Chondrocyte (in vitro differentiated cells): ENCODE measurements around the gene PTPRN2. TPM values are rescaled to one million over a fixed set of nuclear protein-coding genes. Genes with fewer than 3 reads are reported as not detected.
A peak's percentile ranks its signal among the peaks of the same experiment; 100 is the strongest.

Experiments
- DNase-seq: peaks from one replicate; pipeline ENCODE4 v3.0.0; 2021; ENCODE audit warnings: mixed read lengths, low spot score
- H3K27ac Mint-ChIP-seq: one replicate; pipeline ENCODE4 v1.8.0; 2021; ENCODE audit warnings: mild to moderate bottlenecking, moderate library complexity, mixed read lengths; ENCODE audit not compliant: unreplicated experiment
- H3K27me3 Mint-ChIP-seq: 2 replicates; pipeline ENCODE4 v1.8.0; 2021; ENCODE audit warnings: low read depth, mixed read lengths
- H3K36me3 Mint-ChIP-seq: 2 replicates; pipeline ENCODE4 v1.8.0; 2021; ENCODE audit warnings: low read depth, mixed read lengths
- H3K4me1 Mint-ChIP-seq: 2 replicates; pipeline ENCODE4 v1.8.0; 2021; ENCODE audit warnings: low read depth, mild to moderate bottlenecking, mixed read lengths
- H3K4me3 Mint-ChIP-seq: one replicate; pipeline ENCODE4 v1.8.0; 2021; ENCODE audit warnings: mild to moderate bottlenecking, moderate library complexity, mixed read lengths; ENCODE audit not compliant: unreplicated experiment
- H3K9me3 Mint-ChIP-seq: 2 replicates; pipeline ENCODE4 v1.8.0; 2021; ENCODE audit warnings: low read depth, mixed read lengths
- CTCF ChIP-seq: fragments of 200-600 bp; sonication (generic); IDR thresholded peaks from 2 replicates; pipeline ENCODE4 v1.5.0; 2021; ENCODE audit warnings: antibody characterized with exemption, mild to moderate bottlenecking, moderate library complexity
- total RNA-seq: library from RNA; stranded (reverse); gene quantifications from 3 replicates; pipeline ENCODE4 v1.2.1, GENCODE V29; 2021

PTPRN2 gene
- total RNA-seq, 1 donor from 2014 or later: 0.30 TPM

- Mint-ChIP-seq H3K27me3 (peaks cover 29% of the 10 kb centered on the region), H3K36me3 (no peaks in the 10 kb centered on the region), H3K4me1 (no peaks in the 10 kb centered on the region), H3K4me3 (no peak overlapping the region), H3K27ac (no peak overlapping the region), H3K9me3 (no peaks in the 10 kb centered on the region)
- peak; percentile 49 for DNase-seq
- TF ChIP-seq CTCF: no peak
Observed at GRCh38 chr7:158384746-158385145, 202.9 kb downstream of the PTPRN2 start.

GRCh38 chr7:158383665-158384064 is 204.0 kb downstream of the PTPRN2 start:
- H3K27ac Mint-ChIP-seq: no peak overlapping the region
- no peak overlapping the region for H3K4me3 Mint-ChIP-seq
- no peak for TF ChIP-seq CTCF
- peaks cover 25% of the 10 kb centered on the region for H3K27me3 Mint-ChIP-seq
- no peaks in the 10 kb centered on the region for H3K9me3 Mint-ChIP-seq
- no peaks in the 10 kb centered on the region for H3K4me1 Mint-ChIP-seq
- no peak for DNase-seq
- no peaks in the 10 kb centered on the region for H3K36me3 Mint-ChIP-seq

- no peaks in the 10 kb centered on the region for H3K9me3 Mint-ChIP-seq
- no peaks in the 10 kb centered on the region for H3K36me3 Mint-ChIP-seq
- DNase-seq: peak; percentile 35
- TF ChIP-seq CTCF: no peak
- no peaks in the 10 kb centered on the region for H3K4me1 Mint-ChIP-seq
- no peak overlapping the region for H3K27ac Mint-ChIP-seq
- H3K27me3 Mint-ChIP-seq: peaks cover 15% of the 10 kb centered on the region
- H3K4me3 Mint-ChIP-seq: no peak overlapping the region
Observed at GRCh38 chr7:158382363-158383254, 205.0 kb downstream of the PTPRN2 start.

- Mint-ChIP-seq H3K4me1 (no peaks in the 10 kb centered on the region), H3K27ac (no peak overlapping the region), H3K36me3 (no peaks in the 10 kb centered on the region), H3K27me3 (peaks cover 8% of the 10 kb centered on the region), H3K9me3 (no peaks in the 10 kb centered on the region), H3K4me3 (no peak overlapping the region)
- no peak for TF ChIP-seq CTCF
- peak; percentile 85 for DNase-seq
Observed at GRCh38 chr7:158381956-158382355, 205.7 kb downstream of the PTPRN2 start.

- no peaks in the 10 kb centered on the region for H3K9me3 Mint-ChIP-seq
- peak; percentile 76 for DNase-seq
- TF ChIP-seq CTCF: no peak
- H3K4me3 Mint-ChIP-seq: no peak overlapping the region
- peaks cover 2% of the 10 kb centered on the region for H3K27me3 Mint-ChIP-seq
- H3K4me1 Mint-ChIP-seq: no peaks in the 10 kb centered on the region
- H3K36me3 Mint-ChIP-seq: no peaks in the 10 kb centered on the region
- H3K27ac Mint-ChIP-seq: no peak overlapping the region
Observed at GRCh38 chr7:158378978-158379377, 208.6 kb downstream of the PTPRN2 start.
